ENCODE measurements around the gene ACKR2. TPM values are rescaled to one million over a fixed set of nuclear protein-coding genes. Genes with fewer than 3 reads are reported as not detected.
A peak's percentile ranks its signal among the peaks of the same experiment; 100 is the strongest.

ACKR2 gene
- total and polyA plus RNA-seq, 2 of the 13 experiments (the other 11 are each of a cell fraction or from before 2014, with no cell fraction given) = 1.1 to 1.9 TPM

- TF ChIP-seq ELF4 (CRISPR knock-in tag; IDR thresholded peaks at IDR 0.05; ENCODE audit: borderline replicate concordance) = no peak
- TF ChIP-seq SMARCC2 (IDR thresholded peaks at IDR 0.05) = no peak
- 0 out of 2 replicates have a peak, but pooled peaks have one; percentile 20 for TF ChIP-seq ZNF121 (CRISPR knock-in tag; IDR thresholded peaks at IDR 0.05)
- TF ChIP-seq EHMT2 (IDR thresholded peaks at IDR 0.05; ENCODE audit: borderline replicate concordance, low read depth, low read length) = no peak
- TF ChIP-seq PHF5A (CRISPR knock-in tag; IDR thresholded peaks at IDR 0.05; ENCODE audit: low read depth, unreplicated experiment) = no peak
- no peak for TF ChIP-seq PAXIP1 (CRISPR knock-in tag; conservative IDR thresholded peaks at IDR 0.05)
- 0 out of 2 replicates have a peak, but pooled peaks have one; percentile 33 for TF ChIP-seq CAMTA2 (CRISPR knock-in tag; IDR thresholded peaks at IDR 0.05; ENCODE audit: borderline replicate concordance)
- peak; percentile 87 for TF ChIP-seq ARNT2 (CRISPR knock-in tag; IDR thresholded peaks at IDR 0.05; ENCODE audit: low read depth)
- TF ChIP-seq SALL2 (CRISPR knock-in tag; IDR thresholded peaks at IDR 0.05) = peak; percentile 76; the same call in 1 of the 2 replicates
- peak; percentile 95 for TF ChIP-seq NFYB (CRISPR knock-in tag; IDR thresholded peaks at IDR 0.05)
- peak; percentile 96 for TF ChIP-seq DR1 (CRISPR knock-in tag; IDR thresholded peaks at IDR 0.05)
- TF ChIP-seq ZSCAN25 (CRISPR knock-in tag; IDR thresholded peaks at IDR 0.05) = no peak
- TF ChIP-seq FOSL1 (CRISPR knock-in tag; IDR thresholded peaks at IDR 0.05; ENCODE audit: borderline replicate concordance) = 0 out of 2 replicates have a peak, but pooled peaks have one; percentile 3
- no peak for TF ChIP-seq ZNF30 (CRISPR knock-in tag; IDR thresholded peaks at IDR 0.05)
- TF ChIP-seq STAG1 (CRISPR knock-in tag; IDR thresholded peaks at IDR 0.05) = no peak
- peak; percentile 83 for TF ChIP-seq BORCS8-MEF2B (CRISPR knock-in tag; IDR thresholded peaks at IDR 0.05)
- peak; percentile 90; the same call in 1 of the 2 replicates for TF ChIP-seq SRY (CRISPR knock-in tag; IDR thresholded peaks at IDR 0.05)
- peak; percentile 71; the same call in 1 of the 2 replicates for TF ChIP-seq YEATS2 (CRISPR knock-in tag; IDR thresholded peaks at IDR 0.05; ENCODE audit: borderline replicate concordance)
- TF ChIP-seq MLX (CRISPR knock-in tag; IDR thresholded peaks at IDR 0.05) = no peak
- 0 out of 2 replicates have a peak, but pooled peaks have one; percentile 15 for TF ChIP-seq ZNF710 (CRISPR knock-in tag; IDR thresholded peaks at IDR 0.05; ENCODE audit: borderline replicate concordance)
- no peak for TF ChIP-seq KLF12 (CRISPR knock-in tag; IDR thresholded peaks at IDR 0.05; ENCODE audit: borderline replicate concordance)
- peak; percentile 50; the same call in 1 of the 2 replicates for TF ChIP-seq HES4 (CRISPR knock-in tag; IDR thresholded peaks at IDR 0.05; ENCODE audit: borderline replicate concordance)
- TF ChIP-seq GZF1 (CRISPR knock-in tag; IDR thresholded peaks at IDR 0.05) = no peak
- TF ChIP-seq HIVEP1 (CRISPR knock-in tag; IDR thresholded peaks at IDR 0.05) = peak; percentile 47; the same call in 1 of the 2 replicates
- peak; percentile 72 for TF ChIP-seq ZMYM4 (CRISPR knock-in tag; IDR thresholded peaks at IDR 0.05)
Observed at GRCh38 chr3:42804106-42804830, 5.0 kb upstream of the ACKR2 start, which contains the start of gene HIGD1A (continued).
